SIG-M5 treated with dmso at 0.1 percent for 504 hours (cell line): Measurements from ENCODE around the gene IL15.

Source experiments
- DNase-seq: peaks from one replicate; lab custom pipeline; 2025; ENCODE audit not compliant: unreplicated experiment; lab: John Stamatoyannopoulos, UW

IL15 gene

GRCh38 chr4:141763374-141763773, 127.0 kb downstream of the IL15 start:
- no peak for DNase-seq

- no peak for DNase-seq
Measured at GRCh38 chr4:141768954-141769353, 132.6 kb downstream of the IL15 start.

GRCh38 chr4:141771889-141772830, 135.8 kb downstream of the IL15 start:
- DNase-seq: no peak

- DNase-seq: no peak
Measured at GRCh38 chr4:141772838-141773237, 136.5 kb downstream of the IL15 start.

DNA sequence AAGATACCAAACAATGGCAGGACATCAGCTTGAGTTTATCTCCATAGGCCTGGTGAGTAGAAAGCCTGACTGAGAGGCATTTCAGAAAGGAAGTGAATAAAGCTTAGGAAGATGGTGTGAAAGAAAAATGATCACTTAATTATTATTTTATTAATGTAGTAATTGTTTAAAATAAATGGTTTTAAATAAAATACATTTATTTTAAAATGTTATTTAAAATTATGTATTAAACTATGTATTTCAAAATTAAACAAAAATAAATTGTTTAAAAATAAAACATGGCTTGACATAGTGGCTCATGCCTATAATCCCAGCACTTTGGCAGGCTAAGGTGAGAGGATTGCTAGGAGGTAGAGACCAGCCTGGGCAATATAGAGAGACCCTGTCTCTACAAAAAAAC, 145.8 kb downstream of the IL15 start:
- DNase-seq: no peak
